LNCaP clone FGC (cell line): ENCODE measurements around the gene SLC27A2.

Source experiments
- DNase-seq: peaks from one replicate; pipeline ENCODE4 v3.0.0-alpha.2; 2011; ENCODE audit warnings: low read depth
- H3K4me3 ChIP-seq: 2 replicates; pipeline ENCODE4 v1.5.1; 2011; ENCODE audit warnings: mild to moderate bottlenecking, low read depth, low read length, control low read depth
- TF ChIP-seq, protein P1 (sequence below): IDR thresholded peaks from 2 replicates; pipeline ENCODE4 v1.5.1; 2012; ENCODE audit warnings: mild to moderate bottlenecking; ENCODE audit not compliant: control insufficient read depth, insufficient read depth; ENCODE audit errors: extremely low read depth

SLC27A2 gene

DNA sequence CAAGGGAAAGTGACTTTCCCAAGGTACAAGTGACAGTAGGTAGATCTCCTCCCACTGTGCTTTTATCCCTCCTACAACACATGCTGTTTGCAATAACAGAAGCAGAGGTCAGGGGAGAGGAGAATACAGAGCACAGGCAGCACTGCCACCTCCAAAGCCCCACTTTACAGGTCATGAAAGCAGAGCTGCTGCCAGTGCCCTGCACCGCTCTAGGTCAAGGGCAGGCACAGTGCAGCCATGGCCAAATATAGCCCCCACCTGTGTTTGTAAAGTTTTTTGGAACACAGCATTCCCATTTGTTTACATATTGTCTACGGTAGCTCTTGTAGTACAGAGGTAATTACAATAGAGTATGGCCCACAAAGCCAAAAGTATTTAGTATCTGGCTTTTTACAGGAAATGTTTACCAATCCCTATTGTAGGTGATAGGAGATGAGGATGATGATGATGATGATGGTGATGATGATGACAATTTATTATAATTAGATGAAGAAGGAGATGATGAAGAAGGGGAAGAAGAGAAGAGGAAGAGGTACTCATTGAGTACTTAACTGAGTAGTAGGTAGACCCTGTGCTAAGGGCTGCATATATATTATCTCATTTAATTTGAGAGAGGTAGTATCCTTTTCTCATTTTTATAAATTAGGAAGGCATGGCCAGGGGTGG, 63.1 kb downstream of the SLC27A2 start:
- TF ChIP-seq, protein P1, sequence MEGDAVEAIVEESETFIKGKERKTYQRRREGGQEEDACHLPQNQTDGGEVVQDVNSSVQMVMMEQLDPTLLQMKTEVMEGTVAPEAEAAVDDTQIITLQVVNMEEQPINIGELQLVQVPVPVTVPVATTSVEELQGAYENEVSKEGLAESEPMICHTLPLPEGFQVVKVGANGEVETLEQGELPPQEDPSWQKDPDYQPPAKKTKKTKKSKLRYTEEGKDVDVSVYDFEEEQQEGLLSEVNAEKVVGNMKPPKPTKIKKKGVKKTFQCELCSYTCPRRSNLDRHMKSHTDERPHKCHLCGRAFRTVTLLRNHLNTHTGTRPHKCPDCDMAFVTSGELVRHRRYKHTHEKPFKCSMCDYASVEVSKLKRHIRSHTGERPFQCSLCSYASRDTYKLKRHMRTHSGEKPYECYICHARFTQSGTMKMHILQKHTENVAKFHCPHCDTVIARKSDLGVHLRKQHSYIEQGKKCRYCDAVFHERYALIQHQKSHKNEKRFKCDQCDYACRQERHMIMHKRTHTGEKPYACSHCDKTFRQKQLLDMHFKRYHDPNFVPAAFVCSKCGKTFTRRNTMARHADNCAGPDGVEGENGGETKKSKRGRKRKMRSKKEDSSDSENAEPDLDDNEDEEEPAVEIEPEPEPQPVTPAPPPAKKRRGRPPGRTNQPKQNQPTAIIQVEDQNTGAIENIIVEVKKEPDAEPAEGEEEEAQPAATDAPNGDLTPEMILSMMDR: no peak
- H3K4me3 ChIP-seq: no peak overlapping the region
- DNase-seq: peak; percentile 74

- TF ChIP-seq, protein P1: no peak
- DNase-seq: no peak
- no peak overlapping the region for H3K4me3 ChIP-seq
These were observed 64.6 kb downstream of the SLC27A2 start for GRCh38 chr15:50246631-50247030.

- H3K4me3 ChIP-seq: no peak overlapping the region
These were observed 66.0 kb downstream of the SLC27A2 start for GRCh38 chr15:50247819-50248655.

DNA sequence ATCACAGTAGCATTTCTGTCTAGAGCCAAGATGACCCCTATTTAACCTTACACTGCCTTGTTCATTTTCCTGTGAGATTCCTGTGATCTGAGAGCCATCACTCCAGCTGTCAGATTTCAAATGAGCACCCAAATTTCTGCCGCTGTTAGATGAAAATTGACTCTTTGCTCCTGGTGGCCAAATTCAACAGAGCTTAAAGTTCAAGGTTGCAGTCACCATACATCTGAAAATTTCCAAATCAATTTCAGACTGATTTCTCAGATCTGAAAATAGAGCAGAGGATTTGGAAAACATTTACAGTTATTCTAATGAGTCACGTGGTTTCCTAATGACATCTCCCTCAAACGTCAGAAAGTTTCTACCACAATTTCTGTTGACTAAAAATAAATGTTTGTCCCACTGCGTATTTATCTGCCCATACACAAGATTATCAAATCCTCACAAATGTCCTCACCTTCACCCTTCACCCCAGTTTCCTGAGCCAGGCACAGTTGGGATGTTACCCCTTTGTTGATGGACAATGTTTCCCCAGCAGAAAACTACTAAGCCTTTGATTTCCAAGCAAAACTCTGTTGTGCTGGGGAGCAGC, 67.1 kb downstream of the SLC27A2 start:
- no peak overlapping the region for H3K4me3 ChIP-seq
- TF ChIP-seq, protein P1: no peak
- no peak for DNase-seq

More at GRCh38 chr15:50247819-50248655, 66.0 kb downstream of the SLC27A2 start:
- TF ChIP-seq, protein P1: no peak
- DNase-seq: no peak

- no peak overlapping the region for H3K4me3 ChIP-seq
- TF ChIP-seq, protein P1: no peak
- no peak for DNase-seq
These were observed 67.7 kb downstream of the SLC27A2 start for GRCh38 chr15:50249704-50250103.

DNA sequence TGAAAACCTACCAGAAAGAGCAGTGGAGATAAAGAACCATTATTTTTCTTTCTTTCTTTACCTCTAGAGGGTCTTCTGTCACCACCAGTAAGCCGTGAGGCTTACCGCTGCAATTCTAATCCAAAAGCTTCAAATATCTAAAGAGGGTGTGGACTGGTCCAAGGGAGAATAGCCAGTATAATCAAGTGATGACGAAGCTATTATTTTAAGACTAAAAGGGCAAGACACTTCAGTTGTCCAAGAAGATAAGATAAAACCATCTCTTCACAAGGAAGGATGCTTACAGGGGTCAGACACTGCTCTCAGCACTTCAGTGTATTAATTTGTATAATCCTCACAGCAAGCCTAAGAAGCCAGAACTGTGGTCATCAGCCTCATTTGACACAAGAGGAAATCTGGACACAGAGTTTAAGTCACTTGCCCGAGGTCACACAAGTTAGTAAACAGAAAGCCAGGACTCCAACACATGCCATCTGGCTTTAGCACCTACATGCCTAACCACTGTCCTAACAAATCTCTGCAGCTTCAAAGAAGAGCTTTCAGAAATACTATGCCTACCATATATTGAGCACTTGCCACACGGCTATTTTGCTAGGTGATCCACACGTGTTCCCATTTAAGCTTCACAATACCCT, 68.9 kb downstream of the SLC27A2 start:
- TF ChIP-seq, protein P1: no peak
- H3K4me3 ChIP-seq: no peak overlapping the region
- no peak for DNase-seq
